ENCODE measurements around the gene DCLK3.

DCLK3 gene

GRCh38 chr3:36750737-36751136 is 13.6 kb downstream of the DCLK3 start:
- no peak for DNase-seq (ENCODE audit: low read depth)
- H3K4me3 ChIP-seq (ENCODE audit: low read length), result no peak overlapping the region
- no peak for TF ChIP-seq CTCF (conservative IDR thresholded peaks at IDR 0.05; ENCODE audit: low read depth, low read length)

- TF ChIP-seq CTCF (conservative IDR thresholded peaks at IDR 0.05; ENCODE audit: low read depth, low read length), result no peak
- H3K4me3 ChIP-seq (ENCODE audit: low read length), result no peak overlapping the region
- no peak for DNase-seq (ENCODE audit: low read depth)
Observed at GRCh38 chr3:36744763-36745162, 19.6 kb downstream of the DCLK3 start.

- no peak for TF ChIP-seq CTCF (conservative IDR thresholded peaks at IDR 0.05; ENCODE audit: low read depth, low read length)
- DNase-seq (ENCODE audit: low read depth), result no peak
- no peak overlapping the region for H3K4me3 ChIP-seq (ENCODE audit: low read length)
Observed at GRCh38 chr3:36743826-36744225, 20.5 kb downstream of the DCLK3 start.

- TF ChIP-seq CTCF (conservative IDR thresholded peaks at IDR 0.05; ENCODE audit: low read depth, low read length), result peak; percentile 32
- no peak overlapping the region for H3K4me3 ChIP-seq (ENCODE audit: low read length)
- no peak for DNase-seq (ENCODE audit: low read depth)
Observed at GRCh38 chr3:36741285-36741684, 23.1 kb downstream of the DCLK3 start.

- H3K4me3 ChIP-seq (ENCODE audit: low read length), result no peak overlapping the region
- no peak for DNase-seq (ENCODE audit: low read depth)
- no peak for TF ChIP-seq CTCF (conservative IDR thresholded peaks at IDR 0.05; ENCODE audit: low read depth, low read length)
Observed at GRCh38 chr3:36740787-36741186, 23.6 kb downstream of the DCLK3 start.

GRCh38 chr3:36738702-36739101 is 25.7 kb downstream of the DCLK3 start:
- no peak overlapping the region for H3K4me3 ChIP-seq (ENCODE audit: low read length)
- no peak for TF ChIP-seq CTCF (conservative IDR thresholded peaks at IDR 0.05; ENCODE audit: low read depth, low read length)
- no peak for DNase-seq (ENCODE audit: low read depth)

GRCh38 chr3:36736301-36736700 is 28.1 kb downstream of the DCLK3 start:
- TF ChIP-seq CTCF (conservative IDR thresholded peaks at IDR 0.05; ENCODE audit: low read depth, low read length), result no peak
- DNase-seq (ENCODE audit: low read depth), result no peak
- no peak overlapping the region for H3K4me3 ChIP-seq (ENCODE audit: low read length)
